ACC112 (cell line): ENCODE data around the gene NINL.
"Not testable (repeated sequence)": the region's sequence is repeated elsewhere in the genome, so short reads cannot be mapped to it uniquely, and the experiment has no call there.

ENCODE experiments used
- H2AFZ ChIP-seq: fragments of 200-600 bp; sonication (generic); one replicate; pipeline ENCODE4 v1.6.0; 2017; ENCODE audit warnings: antibody characterized with exemption, low read length; ENCODE audit not compliant: unreplicated experiment
- H3K27ac ChIP-seq: fragments of 200-600 bp; sonication (generic); 2 replicates; pipeline ENCODE4 v1.5.1; 2014; ENCODE audit warnings: low read depth, mild to moderate bottlenecking, antibody characterized with exemption, low read length, moderate library complexity
- H3K27me3 ChIP-seq: fragments of 200-600 bp; sonication (generic); 2 replicates; pipeline ENCODE4 v1.6.1; 2014; ENCODE audit warnings: mild to moderate bottlenecking, antibody characterized with exemption, low read length, moderate library complexity, mixed read lengths; ENCODE audit not compliant: insufficient read depth
- H3K36me3 ChIP-seq: fragments of 200-600 bp; sonication (generic); 2 replicates; pipeline ENCODE4 v1.6.1; 2016; ENCODE audit warnings: mild to moderate bottlenecking, antibody characterized with exemption, low read length, moderate library complexity, mixed read lengths; ENCODE audit not compliant: insufficient read depth
- H3K4me1 ChIP-seq: fragments of 200-600 bp; sonication (generic); one replicate; pipeline ENCODE4 v1.6.1; 2016; ENCODE audit warnings: low read length, mixed read lengths; ENCODE audit not compliant: insufficient read depth, unreplicated experiment, control insufficient read depth
- H3K4me3 ChIP-seq: fragments of 200-600 bp; sonication (generic); 2 replicates; pipeline ENCODE4 v1.5.1; 2014; ENCODE audit warnings: mild to moderate bottlenecking, low read depth, low read length
- H3K79me2 ChIP-seq: fragments of 200-600 bp; sonication (generic); one replicate; pipeline ENCODE4 v1.6.0; 2016; ENCODE audit warnings: low read length; ENCODE audit not compliant: control insufficient read depth, unreplicated experiment, insufficient read depth

Gene NINL

DNA sequence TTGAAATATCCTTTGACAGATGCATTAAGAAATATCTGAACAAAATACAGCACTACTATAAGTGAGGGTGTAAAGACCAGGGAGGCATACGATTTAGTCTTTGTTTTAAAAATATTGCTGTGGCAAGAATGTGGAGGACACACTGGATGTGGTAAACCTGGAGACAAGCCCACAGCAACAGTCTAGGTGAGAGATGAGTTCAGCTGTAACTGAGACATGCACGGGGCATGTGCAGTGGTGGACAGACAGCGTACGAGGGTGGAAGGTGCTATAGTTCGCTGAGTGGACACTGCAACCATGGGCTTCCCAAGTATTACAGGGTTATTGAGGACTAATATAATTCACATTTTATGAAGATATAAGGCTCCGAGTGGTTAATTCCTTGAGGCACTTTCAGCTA is 36.7 kb upstream of the NINL start:
- H2AFZ ChIP-seq, result no peak overlapping the region
- peaks cover 15% of the 10 kb centered on the region for H3K4me1 ChIP-seq
- H3K4me3 ChIP-seq, result peak overlapping the region; percentile 100
- H3K27me3 ChIP-seq, result no peaks in the 10 kb centered on the region
- peaks cover 81% of the 10 kb centered on the region for H3K79me2 ChIP-seq
- H3K27ac ChIP-seq, result no peak overlapping the region
- H3K36me3 ChIP-seq, result no peaks in the 10 kb centered on the region

- H3K36me3 ChIP-seq, result peaks cover 6% of the 10 kb centered on the region; the same call in 1 of the 2 replicates
- peaks cover 65% of the 10 kb centered on the region for H3K79me2 ChIP-seq
- H3K4me1 ChIP-seq, result peaks cover 9% of the 10 kb centered on the region
- H3K4me3 ChIP-seq, result no peak overlapping the region
- no peak overlapping the region for H2AFZ ChIP-seq
- no peaks in the 10 kb centered on the region for H3K27me3 ChIP-seq
- no peak overlapping the region for H3K27ac ChIP-seq
These were observed 34.2 kb upstream of the NINL start for GRCh38 chr20:25619514-25619913.

DNA sequence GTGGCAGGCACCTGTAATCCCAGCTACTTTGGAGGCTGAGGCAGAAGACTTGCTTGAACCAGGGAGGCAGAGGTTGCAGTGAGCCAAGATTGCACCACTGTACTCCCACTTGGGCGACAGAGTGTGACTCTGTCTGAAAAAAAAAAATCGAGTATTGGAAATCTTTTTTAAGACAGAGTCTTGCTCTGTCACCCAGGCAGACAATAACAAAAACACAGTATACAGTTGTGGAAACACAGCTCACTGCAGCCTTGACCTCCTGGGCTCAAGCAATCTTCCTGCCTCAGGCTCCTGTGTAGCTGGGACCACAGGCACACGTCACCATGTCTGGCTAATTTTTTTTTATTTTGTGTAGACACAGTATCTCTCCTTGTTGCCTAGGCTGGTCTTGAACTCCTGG is 23.4 kb upstream of the NINL start:
- no peak overlapping the region for H3K27ac ChIP-seq
- no peaks in the 10 kb centered on the region for H3K79me2 ChIP-seq
- no peaks in the 10 kb centered on the region for H3K4me1 ChIP-seq
- H2AFZ ChIP-seq, result no peak overlapping the region
- H3K27me3 ChIP-seq, result no peaks in the 10 kb centered on the region
- H3K36me3 ChIP-seq, result peaks cover 3% of the 10 kb centered on the region; the same call in 1 of the 2 replicates
- no peak overlapping the region for H3K4me3 ChIP-seq

DNA sequence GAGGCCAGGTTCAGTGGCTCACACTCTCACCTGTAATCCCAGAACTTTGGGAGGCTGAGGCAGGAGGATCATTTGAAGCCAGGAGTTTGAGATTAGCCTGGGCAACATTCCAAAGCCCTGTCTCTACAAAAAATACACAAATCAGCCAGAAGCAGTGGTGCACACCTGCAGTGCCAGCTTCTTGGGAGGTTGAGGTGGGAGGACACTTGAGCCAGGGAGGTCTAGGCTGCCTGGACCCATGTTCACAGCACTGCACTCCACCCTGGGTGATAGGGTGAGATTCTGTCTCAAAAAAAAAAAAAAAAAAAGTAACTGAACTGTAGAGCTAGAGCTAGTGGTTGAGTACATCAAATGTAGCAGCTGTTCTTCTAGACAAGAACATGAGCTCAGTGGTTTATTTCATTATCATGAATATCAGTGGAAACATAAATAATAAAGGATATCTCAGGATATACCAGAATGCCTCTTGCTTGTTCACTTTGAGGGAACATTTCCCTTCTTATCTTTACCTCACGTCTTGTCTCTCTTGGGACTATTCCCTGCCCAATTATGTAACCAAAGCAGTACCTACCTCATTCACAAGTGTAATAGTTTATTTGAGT is 20.9 kb upstream of the NINL start:
- no peak overlapping the region for H2AFZ ChIP-seq
- no peaks in the 10 kb centered on the region for H3K36me3 ChIP-seq
- H3K27me3 ChIP-seq, result no peaks in the 10 kb centered on the region
- no peaks in the 10 kb centered on the region for H3K4me1 ChIP-seq
- H3K27ac ChIP-seq, result no peak overlapping the region
- no peaks in the 10 kb centered on the region for H3K79me2 ChIP-seq
- H3K4me3 ChIP-seq, result no peak overlapping the region

- Histone ChIP-seq H3K4me1 (no peaks in the 10 kb centered on the region), H3K36me3 (no peaks in the 10 kb centered on the region), H3K27ac (no peak overlapping the region), H3K27me3 (no peaks in the 10 kb centered on the region), H2AFZ (no peak overlapping the region), H3K79me2 (no peaks in the 10 kb centered on the region), H3K4me3 (no peak overlapping the region)
These were observed 19.8 kb upstream of the NINL start for GRCh38 chr20:25605148-25605547.

GRCh38 chr20:25604611-25605010 is 19.3 kb upstream of the NINL start:
- Histone ChIP-seq H3K79me2 (no peaks in the 10 kb centered on the region), H3K4me3 (no peak overlapping the region), H2AFZ (no peak overlapping the region), H3K4me1 (no peaks in the 10 kb centered on the region), H3K27ac (no peak overlapping the region), H3K27me3 (no peaks in the 10 kb centered on the region), H3K36me3 (no peaks in the 10 kb centered on the region)

DNA sequence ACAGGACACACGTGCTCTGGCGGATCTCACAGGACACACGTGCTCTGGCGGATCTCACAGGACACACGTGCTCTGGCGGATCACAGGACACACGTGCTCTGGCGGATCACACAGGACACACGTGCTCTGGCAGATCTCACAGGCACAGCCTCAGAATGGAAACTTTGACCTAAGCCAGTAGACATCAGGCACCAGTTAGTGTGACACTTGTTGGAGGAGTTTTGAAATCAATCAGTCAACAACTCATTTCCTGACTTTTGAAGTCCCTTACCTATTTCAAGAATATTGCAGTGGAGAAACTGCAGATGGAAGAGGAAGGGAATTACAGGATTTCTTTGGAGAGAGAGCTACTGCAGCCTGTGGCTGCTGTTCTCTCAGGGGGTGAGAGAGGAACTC is 17.6 kb upstream of the NINL start:
- not testable (repeated sequence) for H3K79me2 ChIP-seq

GRCh38 chr20:25602191-25602913 is 17.0 kb upstream of the NINL start:
- not testable (repeated sequence) for H3K79me2 ChIP-seq, H3K4me1 ChIP-seq, H3K27ac ChIP-seq, H3K27me3 ChIP-seq, H2AFZ ChIP-seq, H3K4me3 ChIP-seq, H3K36me3 ChIP-seq

More for the DNA sequence above, 17.6 kb upstream of the NINL start:
- H3K4me3 ChIP-seq, H3K27me3 ChIP-seq, H3K27ac ChIP-seq, H3K4me1 ChIP-seq, H2AFZ ChIP-seq, H3K36me3 ChIP-seq: not testable (repeated sequence)

GRCh38 chr20:25601659-25602058 is 16.3 kb upstream of the NINL start:
- no peak overlapping the region for H2AFZ ChIP-seq
- H3K36me3 ChIP-seq, result no peaks in the 10 kb centered on the region
- H3K4me1 ChIP-seq, result no peaks in the 10 kb centered on the region
- H3K27me3 ChIP-seq, result no peaks in the 10 kb centered on the region
- no peak overlapping the region for H3K27ac ChIP-seq
- H3K79me2 ChIP-seq, result no peaks in the 10 kb centered on the region
- no peak overlapping the region for H3K4me3 ChIP-seq

GRCh38 chr20:25600632-25601031 is 15.3 kb upstream of the NINL start:
- H3K27ac ChIP-seq, result no peak overlapping the region
- H2AFZ ChIP-seq, result no peak overlapping the region
- no peaks in the 10 kb centered on the region for H3K36me3 ChIP-seq
- no peak overlapping the region for H3K4me3 ChIP-seq
- H3K27me3 ChIP-seq, result no peaks in the 10 kb centered on the region
- no peaks in the 10 kb centered on the region for H3K4me1 ChIP-seq
- H3K79me2 ChIP-seq, result no peaks in the 10 kb centered on the region

DNA sequence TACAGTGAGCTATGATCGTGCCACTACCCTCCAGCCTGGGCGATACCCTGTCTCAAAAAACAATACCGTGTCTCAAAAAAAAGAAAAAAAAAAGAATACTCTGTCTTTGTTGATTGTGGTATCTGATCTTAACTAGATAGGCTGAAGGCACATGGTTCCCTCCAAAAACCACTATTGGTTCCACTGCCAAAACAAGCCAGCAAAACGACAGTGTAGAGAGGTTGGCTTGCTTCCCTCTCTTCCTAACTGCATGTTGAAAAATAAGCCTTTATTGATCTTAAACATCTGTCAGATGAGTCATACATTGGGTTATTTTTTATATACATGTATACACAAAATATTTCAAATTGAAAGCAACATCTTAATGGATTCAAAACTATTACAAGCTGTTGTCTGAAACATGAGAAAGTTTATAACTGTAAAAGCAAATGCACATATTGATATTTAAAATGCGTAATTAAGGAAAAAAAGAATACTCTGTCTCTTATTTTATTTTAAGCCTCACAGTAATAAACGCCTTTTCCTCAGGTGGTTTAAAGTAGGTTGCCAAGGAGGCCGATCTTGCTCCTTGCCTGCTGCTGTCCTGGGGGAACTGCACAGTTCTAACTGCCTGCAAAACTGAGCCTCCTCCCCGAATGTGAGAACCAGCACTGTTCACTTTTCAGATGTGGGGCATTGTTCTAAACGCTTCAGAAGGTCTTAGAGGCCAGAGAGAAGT is 7.0 kb upstream of the NINL start:
- no peaks in the 10 kb centered on the region for H3K27me3 ChIP-seq
- H2AFZ ChIP-seq, result no peak overlapping the region
- H3K79me2 ChIP-seq, result no peaks in the 10 kb centered on the region
- no peaks in the 10 kb centered on the region for H3K36me3 ChIP-seq
- H3K4me1 ChIP-seq, result peaks cover 4% of the 10 kb centered on the region
- H3K4me3 ChIP-seq, result no peak overlapping the region
- no peak overlapping the region for H3K27ac ChIP-seq
